DMS53 (cell line): ENCODE results near the gene NR2F1-AS1.

Experiments used
- DNase-seq: peaks from one replicate; lab custom pipeline; 2025; lab: John Stamatoyannopoulos, UW

The NR2F1-AS1 gene

GRCh38 chr5:93580927-93581445 is at the start of gene NR2F1-AS1:
Gene NR2F1-AS1 (minus strand): TSS chr5:93581219.
- no peak for DNase-seq

DNA sequence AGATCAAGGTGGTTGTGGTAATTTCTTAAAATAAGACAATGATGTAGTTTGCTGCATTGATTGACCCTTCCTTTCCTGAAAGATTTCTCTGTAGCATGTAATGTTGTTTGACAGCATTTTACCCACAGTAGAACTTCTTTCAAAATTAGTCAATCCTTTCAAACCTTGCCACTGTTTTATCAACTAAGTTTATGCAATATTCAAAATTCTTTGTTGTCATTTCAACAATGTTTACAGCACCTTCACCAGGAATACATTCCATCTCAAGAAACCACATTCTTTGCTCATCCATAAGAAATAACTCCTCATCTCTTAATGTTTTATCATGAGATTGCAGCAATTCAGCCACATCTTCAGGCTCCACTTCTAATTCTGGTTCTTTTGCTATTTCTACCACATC is 45.8 kb upstream of the NR2F1-AS1 start:
- no peak for DNase-seq

DNA sequence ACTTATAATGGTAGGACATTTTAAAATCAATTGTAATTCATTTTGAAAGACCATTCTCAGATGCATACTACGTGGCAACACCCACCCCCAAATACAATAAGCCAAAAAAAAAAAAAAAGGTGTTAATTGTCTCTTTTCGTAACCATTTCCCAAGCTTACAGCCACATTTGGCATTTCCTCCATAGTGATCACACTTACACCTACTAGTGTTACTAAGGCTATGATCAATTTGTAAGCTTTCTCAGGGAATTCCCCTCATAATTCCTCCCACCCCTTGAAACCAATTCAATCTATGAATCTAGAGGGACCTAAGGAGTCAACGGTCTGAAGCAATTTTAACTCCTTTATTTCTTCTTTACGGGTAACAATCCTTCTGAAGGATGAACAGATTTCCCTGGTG is 42.1 kb upstream of the NR2F1-AS1 start:
- no peak for DNase-seq

- peak; percentile 94 for DNase-seq
Observed at GRCh38 chr5:93622240-93622885, 41.3 kb upstream of the NR2F1-AS1 start.

DNA sequence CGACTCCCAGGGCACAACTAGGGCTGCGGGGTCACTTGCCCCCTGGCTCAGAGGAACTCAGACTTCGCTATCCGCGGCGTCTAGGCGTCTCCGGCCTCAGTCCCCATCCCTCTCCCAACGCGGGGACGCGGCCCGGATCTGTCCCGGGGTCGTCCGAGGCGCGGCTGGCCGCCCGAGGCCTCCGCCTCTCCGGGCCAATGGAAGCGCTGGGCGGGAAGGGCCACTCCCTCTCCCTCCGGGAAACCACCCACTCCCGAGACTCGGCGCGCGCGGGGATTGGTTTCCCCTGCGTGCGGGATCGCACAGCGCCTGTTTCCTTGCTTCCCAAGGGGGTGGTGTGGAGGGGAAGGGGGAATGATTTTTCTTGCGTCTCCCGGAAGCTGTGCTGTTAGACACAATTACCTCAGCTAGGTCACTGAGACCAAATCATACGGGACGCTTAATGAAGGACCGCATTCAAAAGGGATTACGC is 40.3 kb upstream of the NR2F1-AS1 start:
- DNase-seq = peak; percentile 96

DNA sequence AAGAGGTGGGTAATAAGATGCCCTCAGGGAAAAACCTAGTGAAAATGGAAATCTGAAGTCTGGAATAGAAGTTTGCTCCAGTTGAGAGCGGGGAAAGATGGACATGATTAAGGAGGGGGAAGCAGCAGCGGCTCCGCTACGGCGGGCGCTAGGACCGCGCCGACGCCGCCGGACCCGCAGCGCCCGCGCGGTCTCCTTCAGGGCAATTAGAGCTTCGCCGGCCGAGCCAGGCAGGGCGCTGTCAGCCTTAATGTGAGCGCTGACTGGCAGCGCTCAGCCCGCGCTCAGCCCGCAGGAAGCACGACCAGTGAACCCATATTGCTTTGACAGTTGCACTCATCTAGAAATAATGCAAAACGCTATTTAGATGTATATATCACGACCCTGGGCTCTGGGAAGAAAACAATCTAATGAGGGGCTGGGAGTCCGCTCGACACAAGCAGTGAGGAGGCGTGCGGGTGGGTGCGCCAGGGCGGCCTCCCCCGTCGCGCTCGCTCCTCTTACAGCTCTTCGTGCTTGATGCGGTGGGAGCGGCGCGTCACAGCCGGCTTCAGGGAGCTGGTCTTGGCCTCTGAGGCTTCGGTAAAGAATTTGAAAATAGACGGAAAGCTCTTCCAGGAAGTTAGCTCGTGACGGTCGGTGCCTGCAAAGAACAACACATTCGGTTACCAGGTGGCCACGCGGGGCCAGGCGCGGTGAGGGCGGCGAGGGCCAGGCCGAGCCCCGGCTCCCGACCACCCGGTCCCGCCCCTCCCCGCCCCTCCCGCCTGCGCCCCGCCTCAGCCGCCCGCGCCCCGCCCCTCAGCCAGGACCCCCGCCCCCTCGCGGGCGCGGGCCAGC is 39.7 kb upstream of the NR2F1-AS1 start:
- peak; percentile 93 for DNase-seq

- DNase-seq = no peak
Observed at GRCh38 chr5:93616538-93617174, 35.6 kb upstream of the NR2F1-AS1 start.

- DNase-seq = no peak
Observed at GRCh38 chr5:93612855-93613243, 31.8 kb upstream of the NR2F1-AS1 start.

- peak; percentile 66 for DNase-seq
Observed at GRCh38 chr5:93611976-93612854, 31.2 kb upstream of the NR2F1-AS1 start.

- DNase-seq = no peak
Observed at GRCh38 chr5:93611273-93611975, 30.4 kb upstream of the NR2F1-AS1 start.

- no peak for DNase-seq
Observed at GRCh38 chr5:93610581-93611272, 29.7 kb upstream of the NR2F1-AS1 start.

GRCh38 chr5:93609762-93610161 is 28.7 kb upstream of the NR2F1-AS1 start:
- DNase-seq = no peak

- no peak for DNase-seq
Observed at GRCh38 chr5:93608855-93609254, 27.8 kb upstream of the NR2F1-AS1 start.

DNA sequence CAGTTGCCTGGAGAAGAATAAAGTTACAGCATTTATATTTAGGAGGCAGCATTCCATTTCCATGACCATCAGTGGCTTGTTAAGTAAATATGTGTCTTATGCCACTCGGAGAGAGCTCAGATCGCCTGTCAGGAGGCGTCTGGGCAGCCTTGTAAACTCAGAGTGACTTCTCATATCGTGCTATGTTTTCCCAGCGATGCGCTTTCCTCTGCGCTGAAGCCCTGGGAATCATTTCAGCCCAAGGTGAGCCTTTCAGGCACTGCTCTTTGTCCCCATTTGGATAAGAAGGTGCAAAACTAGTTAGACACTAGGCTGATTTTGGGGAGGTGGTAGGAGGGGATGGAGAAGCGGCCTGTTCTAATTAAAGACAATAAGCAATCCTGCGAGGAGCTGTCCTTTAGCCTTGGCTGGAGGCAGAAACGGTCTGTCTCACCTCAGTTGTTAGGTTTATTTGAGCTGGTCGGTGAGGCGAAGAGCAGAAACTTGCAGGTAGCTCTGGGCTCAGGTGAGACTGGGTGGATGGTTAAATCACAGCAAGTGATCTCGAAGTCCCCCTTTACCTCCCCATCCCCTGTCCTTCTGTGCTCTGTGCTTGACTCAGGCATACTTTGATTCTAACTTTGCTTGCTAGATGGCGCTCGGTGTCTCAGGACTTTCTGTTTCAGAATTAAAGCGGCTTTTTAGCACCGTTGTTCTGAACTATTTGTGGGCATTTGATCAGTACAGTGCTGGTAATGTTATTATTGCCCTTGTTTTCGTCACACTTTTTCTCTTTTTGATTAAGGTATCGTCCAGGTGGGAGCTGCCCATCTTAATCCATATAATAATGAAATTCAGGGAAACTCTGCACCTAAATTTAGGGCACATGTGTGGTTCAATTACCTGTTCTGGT is 26.6 kb upstream of the NR2F1-AS1 start:
- DNase-seq = peak; percentile 69

- DNase-seq = no peak
Observed at GRCh38 chr5:93606382-93606752, 25.3 kb upstream of the NR2F1-AS1 start.

DNA sequence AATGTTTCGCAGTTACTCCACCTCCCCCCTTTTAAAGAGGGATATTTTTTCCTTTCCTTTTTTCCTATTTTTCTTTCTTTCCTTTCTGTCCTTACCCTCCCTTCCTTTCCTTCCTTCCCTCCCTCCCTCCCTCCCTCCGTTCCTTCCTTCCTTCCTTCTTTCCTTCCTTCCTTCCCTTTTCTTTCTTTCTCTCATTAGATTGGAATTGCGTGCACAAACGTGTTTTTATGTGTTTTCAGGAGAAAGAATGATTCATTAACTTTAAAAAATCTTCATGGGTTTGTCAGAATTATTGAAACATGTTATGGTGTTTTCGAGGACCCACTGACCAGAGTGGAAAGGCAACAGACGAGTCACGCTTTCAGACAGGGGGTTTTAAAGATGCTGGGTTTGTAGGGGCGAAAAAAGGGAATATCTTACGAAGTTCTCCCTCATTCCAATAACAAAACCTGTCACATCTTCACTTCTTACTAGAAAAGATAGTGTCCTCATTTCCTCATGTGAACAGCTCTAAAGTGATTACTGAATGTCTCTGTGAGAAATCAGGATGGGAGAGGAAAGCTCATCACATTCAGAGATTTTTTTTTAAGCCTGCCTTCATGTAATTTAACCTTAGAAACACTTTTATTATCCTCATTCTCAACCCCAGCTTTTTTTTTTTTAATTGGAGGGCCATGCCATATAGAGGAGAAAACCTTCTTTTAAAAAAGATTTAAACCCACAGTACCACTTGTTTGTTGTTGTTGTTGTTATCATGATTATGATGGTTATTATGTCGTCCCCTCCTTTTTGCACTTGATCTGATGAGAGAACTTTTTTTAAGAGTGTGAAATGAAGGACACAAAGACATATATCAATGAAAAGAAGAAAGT is 23.9 kb upstream of the NR2F1-AS1 start:
- no peak for DNase-seq

DNA sequence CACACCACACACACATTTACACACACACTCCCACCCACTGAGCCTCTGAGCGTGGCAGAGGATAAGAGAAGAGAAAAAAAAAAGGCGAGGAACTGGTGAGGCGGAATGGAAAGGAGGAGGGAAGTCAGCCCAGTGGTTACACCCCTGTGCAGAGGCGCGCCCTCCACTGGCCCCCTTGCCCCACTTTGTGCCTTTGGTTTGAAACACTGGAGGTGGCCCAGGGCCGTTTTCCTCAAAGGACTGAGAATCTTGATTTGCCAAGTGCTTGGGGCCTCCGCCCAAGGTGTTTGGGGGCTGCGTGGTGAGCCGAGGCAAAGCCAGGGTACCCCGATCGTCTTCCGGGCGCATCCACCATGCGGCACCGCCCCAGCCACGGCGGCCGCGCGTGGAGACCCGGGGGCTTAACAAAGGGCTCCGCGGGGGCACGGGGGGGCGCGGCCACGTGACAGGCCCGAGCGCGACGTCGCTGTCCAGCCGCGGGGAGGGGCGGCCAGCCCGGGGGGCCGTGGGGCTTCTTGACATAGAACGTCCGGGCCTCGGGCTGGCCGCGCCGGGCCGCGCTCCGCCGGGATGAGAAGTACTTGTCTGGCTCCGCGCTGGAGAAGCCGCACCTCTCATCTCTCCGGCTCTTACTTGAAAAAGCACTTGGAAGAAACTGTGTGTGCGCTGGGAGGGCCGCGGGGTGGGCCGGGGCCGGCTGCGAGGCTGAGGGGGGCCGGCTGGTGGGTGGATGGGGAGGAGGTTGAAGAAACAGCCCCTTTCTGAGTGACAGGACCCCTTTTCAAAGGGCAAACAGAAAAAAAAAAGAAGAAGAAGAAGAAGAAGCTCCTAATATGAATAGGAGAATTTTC is 23.0 kb upstream of the NR2F1-AS1 start:
- DNase-seq = peak; percentile 60
